Spleen (tissue), 11 donors: ENCODE measurements around the gene NIPBL. TPM values are rescaled to one million over a fixed set of nuclear protein-coding genes. Genes with fewer than 3 reads are reported as not detected.
A peak's percentile ranks its signal among the peaks of the same experiment; 100 is the strongest.

Source experiments
- DNase-seq: peaks from one replicate; pipeline ENCODE4 v3.0.0-alpha.2; 2020
- H3K27ac ChIP-seq, 8 donors: fragments of 200-600 bp; sonication (generic) in 7 of 8; 1 replicate in 4 of 8; 2 replicates in 4 of 8; pipeline versions ENCODE4 v1.5.0 to v1.8.0; 2016 to 2021; ENCODE audit warnings: inconsistent platforms in 4 of 8, mild to moderate bottlenecking in 4 of 8, moderate library complexity in 1 of 8
- H3K27me3 ChIP-seq, 7 donors: fragments of 200-600 bp; sonication (generic) in 6 of 7; replicated peaks in 1 of 7; 1 replicate in 4 of 7; 2 replicates in 3 of 7; pipeline versions ENCODE4 v1.5.0 to v1.8.0; 2016 to 2021; ENCODE audit warnings: inconsistent platforms in 3 of 7, mild to moderate bottlenecking in 1 of 7
- H3K36me3 ChIP-seq, 6 donors: fragments of 200-600 bp; sonication (generic) in 5 of 6; 1 replicate in 4 of 6; 2 replicates in 2 of 6; pipeline versions ENCODE4 v1.5.0 to v1.8.0; 2016 to 2021; ENCODE audit warnings: inconsistent platforms in 2 of 6
- H3K4me1 ChIP-seq, 6 donors: fragments of 200-600 bp; sonication (generic) in 5 of 6; 1 replicate in 3 of 6; 2 replicates in 3 of 6; pipeline versions ENCODE4 v1.5.0 to v1.8.0; 2016 to 2021; ENCODE audit warnings: inconsistent platforms in 3 of 6
- H3K4me3 ChIP-seq, 8 donors: fragments of 200-600 bp; sonication (generic) in 7 of 8; 1 replicate in 4 of 8; 2 replicates in 4 of 8; pipeline versions ENCODE4 v1.5.0 to v1.8.0; 2016 to 2021; ENCODE audit warnings: inconsistent platforms in 4 of 8, mild to moderate bottlenecking in 4 of 8, moderate library complexity in 2 of 8
- H3K9me3 ChIP-seq, 8 donors: fragments of 200-600 bp; sonication (generic) in 7 of 8; 1 replicate in 4 of 8; 2 replicates in 4 of 8; pipeline versions ENCODE4 v1.5.0 to v1.8.0; 2016 to 2021; ENCODE audit warnings: inconsistent platforms in 4 of 8
- POLR2A ChIP-seq, 3 donors: fragments of 450-650 bp; IDR thresholded peaks; one replicate each; pipeline ENCODE4 v1.5.1; 2017; ENCODE audit warnings: antibody characterized with exemption in 3 of 3, mild to moderate bottlenecking in 1 of 3
- POLR2AphosphoS5 ChIP-seq, 3 donors: sonication (generic); formaldehyde crosslinking; IDR thresholded peaks; one replicate each; pipeline ENCODE4 v1.5.1; 2017; ENCODE audit warnings: antibody characterized with exemption in 3 of 3
- WGBS, 5 donors: extraction: QIAGEN DNeasy Blood & Tissue Kit in 3 of 5; methylation state at CpG; one replicate each; pipeline versions ENCODE4 v1.1.5 to v1.1.7; 2013 to 2018; 5-methylcytosine and 5-hydroxymethylcytosine counted together
- intact Hi-C: fragments of 100-400 bp; cut with DNase I; formaldehyde crosslinking; loops from one replicate; pipeline ENCODE4 v1.15.0; 2023; ENCODE audit warnings: low total_unique reads
- polyA plus RNA-seq, 3 donors: library from polyadenylated mRNA; stranded (reverse); fragments of 200-250 nt; gene quantifications; one replicate each; pipeline ENCODE4 v1.2.1, GENCODE V29; 2013
- total RNA-seq, 7 donors: library from RNA; depleted of rRNA in 3 of 7; stranded (reverse); fragments of >200 nt in 3 of 7; fragmentation: NEBNext Ultra II Directional in 4 of 7; extraction: Animal tissue kit (Norgen Biotek cat#: 25700) in 4 of 7; gene quantifications; one replicate each; pipeline versions ENCODE4 v1.1.0 to v1.2.1, GENCODE V29; 2016 to 2021
- TF ChIP-seq, protein P1 (sequence below), 11 experiments: fragments of 200-600 bp in 7 of 11; fragments of 450-650 bp in 4 of 11; sonication (generic) in 4 of 11; IDR thresholded peaks in 8 of 11; conservative IDR thresholded peaks in 3 of 11; 1 replicate in 7 of 11; 2 replicates in 4 of 11; pipeline versions ENCODE4 v1.4.0 to v1.8.0; 2016 to 2021; ENCODE audit warnings: antibody characterized with exemption in 11 of 11, inconsistent platforms in 4 of 11, mild to moderate bottlenecking in 1 of 11
- donor health status: healthy with polysubstance abuse.
- donor health status: DM: no; HTN: no; CAD: no; lungs with moderate emphysema.
- donor health status: DM: no; HTN: no; CAD: no.
- donor health status: Bipolar disorder and iron deficiency.
- donor health status: healthy.
- donor health status: DM: no; HTN: no; CAD: no.
- donor health status: DM: yes; HTN: yes; CAD: no.

The NIPBL gene
- total and polyA plus RNA-seq, 10 donors = 16.8 to 103 (median 83.1) TPM

DNA sequence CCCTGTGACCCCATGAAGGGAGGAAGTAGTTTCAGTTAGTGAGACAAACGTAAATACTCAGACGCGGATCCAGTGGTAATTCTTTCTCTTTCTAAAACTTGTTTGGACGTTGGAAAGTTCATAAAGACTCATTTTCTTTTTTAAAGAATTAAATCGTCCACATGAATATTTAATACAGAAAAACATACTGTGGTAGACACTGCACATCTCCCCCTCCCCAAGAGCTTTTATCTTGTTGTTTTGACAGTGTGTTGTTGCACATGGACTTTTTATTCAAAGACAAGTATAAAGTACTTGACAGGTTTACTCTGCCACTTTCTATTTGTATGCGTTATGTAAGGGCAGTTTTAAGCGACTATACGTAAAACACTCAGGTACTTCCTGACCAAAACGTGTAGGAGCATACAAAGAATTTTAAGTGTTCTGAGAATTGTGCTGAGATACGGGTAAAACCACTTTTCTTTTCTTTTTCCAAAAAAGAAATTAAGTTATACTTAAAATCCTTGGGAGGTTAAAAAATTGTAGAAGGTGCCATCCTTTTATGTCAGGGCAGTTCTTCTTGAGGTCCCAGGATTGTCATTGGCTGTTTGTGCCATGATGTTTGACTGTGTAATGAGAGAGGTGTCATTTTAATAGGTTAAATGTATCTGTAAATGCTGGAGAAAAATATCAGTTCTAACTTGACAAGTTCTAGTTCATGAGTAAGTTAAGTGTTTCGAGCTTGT, 1.3 kb downstream of the NIPBL start:
- 0 to 1% (median 0%) methylated on average over 11 of the region's 11 CpGs for WGBS, 5 donors
- no peaks in the 10 kb centered on the region for H3K9me3 ChIP-seq
- intact Hi-C loops = loop anchor here (5.0 kb wide), 1 partner anchor 69 kb away; no protein-coding TSS in a partner anchor
- no peak for DNase-seq
- H3K27me3 ChIP-seq = no peaks in the 10 kb centered on the region
- peak overlapping the region; percentile 96 to 99 (median 98) for H3K27ac ChIP-seq
- TF ChIP-seq, protein P1, sequence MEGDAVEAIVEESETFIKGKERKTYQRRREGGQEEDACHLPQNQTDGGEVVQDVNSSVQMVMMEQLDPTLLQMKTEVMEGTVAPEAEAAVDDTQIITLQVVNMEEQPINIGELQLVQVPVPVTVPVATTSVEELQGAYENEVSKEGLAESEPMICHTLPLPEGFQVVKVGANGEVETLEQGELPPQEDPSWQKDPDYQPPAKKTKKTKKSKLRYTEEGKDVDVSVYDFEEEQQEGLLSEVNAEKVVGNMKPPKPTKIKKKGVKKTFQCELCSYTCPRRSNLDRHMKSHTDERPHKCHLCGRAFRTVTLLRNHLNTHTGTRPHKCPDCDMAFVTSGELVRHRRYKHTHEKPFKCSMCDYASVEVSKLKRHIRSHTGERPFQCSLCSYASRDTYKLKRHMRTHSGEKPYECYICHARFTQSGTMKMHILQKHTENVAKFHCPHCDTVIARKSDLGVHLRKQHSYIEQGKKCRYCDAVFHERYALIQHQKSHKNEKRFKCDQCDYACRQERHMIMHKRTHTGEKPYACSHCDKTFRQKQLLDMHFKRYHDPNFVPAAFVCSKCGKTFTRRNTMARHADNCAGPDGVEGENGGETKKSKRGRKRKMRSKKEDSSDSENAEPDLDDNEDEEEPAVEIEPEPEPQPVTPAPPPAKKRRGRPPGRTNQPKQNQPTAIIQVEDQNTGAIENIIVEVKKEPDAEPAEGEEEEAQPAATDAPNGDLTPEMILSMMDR (IDR thresholded peaks at IDR 0.05 in 8 of 11, conservative IDR thresholded peaks at IDR 0.05 in 3 of 11) = no peak
- TF ChIP-seq POLR2AphosphoS5 (IDR thresholded peaks at IDR 0.05) = no peak
- TF ChIP-seq POLR2A (IDR thresholded peaks at IDR 0.05) = no peak
- peaks cover 55 to 81% (median 72%) of the 10 kb centered on the region in 6 donors for H3K4me1 ChIP-seq
- no peaks in the 10 kb centered on the region for H3K36me3 ChIP-seq
- peak overlapping the region; percentile 65 to 89 (median 78) for H3K4me3 ChIP-seq

DNA sequence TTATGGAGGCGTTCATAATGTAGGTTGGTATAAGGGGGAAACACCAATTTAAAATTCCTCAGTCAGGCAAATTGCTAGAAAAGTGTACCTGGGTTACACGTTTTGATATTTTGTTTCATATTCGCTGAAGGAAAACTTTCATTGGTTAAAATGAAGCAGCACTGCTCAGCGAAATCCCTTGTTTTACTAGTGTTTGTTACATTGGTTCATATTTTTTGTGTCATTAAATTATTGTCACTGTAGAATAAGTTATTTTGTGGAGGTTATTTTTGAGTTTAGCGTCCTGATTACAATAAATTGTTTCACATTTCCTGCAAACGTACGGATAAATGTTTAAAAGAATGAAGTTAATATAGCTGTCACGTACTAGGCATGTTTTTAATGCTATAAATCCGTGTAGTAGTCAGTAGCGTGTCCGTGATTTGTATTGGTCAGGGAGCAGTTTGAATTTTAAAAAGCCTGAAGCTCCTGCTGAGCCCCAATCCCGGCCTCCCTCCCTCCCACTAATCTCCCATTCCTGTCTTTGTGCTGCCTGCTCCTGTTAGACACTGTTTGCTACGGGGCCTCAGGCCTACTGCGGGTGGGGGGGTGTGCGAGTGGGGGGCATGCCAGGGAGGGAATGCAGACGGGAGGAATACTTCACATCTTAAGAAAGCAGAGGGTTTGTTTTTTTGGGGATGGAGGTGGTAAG, 2.0 kb downstream of the NIPBL start:
- no peaks in the 10 kb centered on the region for H3K27me3 ChIP-seq
- DNase-seq = peak; percentile 61
- H3K36me3 ChIP-seq = no peaks in the 10 kb centered on the region
- 2 to 4% (median 2%) methylated on average over 16 of the region's 16 CpGs for WGBS, 5 donors
- TF ChIP-seq, protein P1 (IDR thresholded peaks at IDR 0.05 in 8 of 11, conservative IDR thresholded peaks at IDR 0.05 in 3 of 11) = no peak
- TF ChIP-seq POLR2AphosphoS5 (IDR thresholded peaks at IDR 0.05) = no peak
- no peak for TF ChIP-seq POLR2A (IDR thresholded peaks at IDR 0.05)
- no peaks in the 10 kb centered on the region for H3K9me3 ChIP-seq
- H3K4me1 ChIP-seq = peaks cover 61 to 81% (median 73%) of the 10 kb centered on the region in 6 donors
- H3K27ac ChIP-seq = peak overlapping the region; percentile 96 to 99 (median 98)
- intact Hi-C loops = loop anchor here (5.0 kb wide), 1 partner anchor 69 kb away; no protein-coding TSS in a partner anchor
- H3K4me3 ChIP-seq = peak overlapping the region; percentile 65 to 89 (median 78)

DNA sequence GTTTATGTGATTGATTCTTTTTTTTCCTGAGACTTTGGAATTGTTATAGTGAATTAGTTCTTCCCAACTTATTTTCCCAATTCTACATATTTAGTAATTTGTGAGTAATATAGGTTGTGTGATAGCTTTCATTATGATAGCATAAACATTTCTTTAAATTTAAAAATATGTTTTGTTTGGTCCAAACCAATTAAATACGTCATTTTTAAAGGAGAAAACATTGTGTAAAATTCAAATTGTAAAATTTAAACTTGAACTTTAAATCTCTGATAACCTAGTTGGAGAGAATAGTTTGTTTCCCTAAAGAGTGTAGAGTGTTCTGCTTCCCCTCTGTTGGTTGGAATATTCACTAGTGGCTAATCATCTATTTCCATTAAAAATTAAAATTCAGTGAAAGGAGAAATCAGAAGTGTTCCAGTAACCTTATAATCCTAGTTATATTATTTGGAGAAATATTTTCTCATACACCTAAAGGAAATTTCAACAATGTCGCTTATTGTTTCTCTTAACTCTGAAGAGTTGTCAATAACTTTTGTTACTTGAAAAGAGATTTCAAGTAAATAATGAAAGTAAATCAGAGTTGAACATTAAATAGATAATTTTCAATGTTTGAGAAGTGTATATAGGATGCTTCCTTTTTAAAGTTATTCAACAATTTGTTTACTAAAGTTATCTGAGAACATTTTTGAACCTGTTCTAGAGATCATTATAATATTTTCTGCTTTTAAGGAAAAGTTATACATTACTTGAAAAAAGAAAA, 2.9 kb downstream of the NIPBL start:
- no peak for DNase-seq
- Histone ChIP-seq H3K36me3 (no peaks in the 10 kb centered on the region), H3K9me3 (no peaks in the 10 kb centered on the region), H3K27ac (peak overlapping the region in 7 of 8 donors; percentile 29 to 99 (median 98)), H3K4me3 (peak overlapping the region in 6 of 8 donors; percentile 72 to 89 (median 80)), H3K4me1 (peaks cover 62 to 81% (median 70%) of the 10 kb centered on the region in 6 donors), H3K27me3 (no peaks in the 10 kb centered on the region)
- 53 to 62% (median 56%) methylated on average over 2 of the region's 2 CpGs for WGBS, 5 donors
- intact Hi-C loops = loop anchor here (5.0 kb wide), 1 partner anchor 68 kb away; no protein-coding TSS in a partner anchor
- no peak for TF ChIP-seq POLR2AphosphoS5 (IDR thresholded peaks at IDR 0.05)
- TF ChIP-seq, protein P1 (IDR thresholded peaks at IDR 0.05 in 8 of 11, conservative IDR thresholded peaks at IDR 0.05 in 3 of 11) = no peak
- TF ChIP-seq POLR2A (IDR thresholded peaks at IDR 0.05) = no peak
